NCI-H187 treated with DMSO at 0.1 percent for 48 hours (cell line): ENCODE measurements around the gene MRTFA.
"Not testable (repeated sequence)": the region's sequence is repeated elsewhere in the genome, so short reads cannot be mapped to it uniquely, and the experiment has no call there.

Experiments used
- DNase-seq: peaks from one replicate; lab custom pipeline; 2025; lab: John Stamatoyannopoulos, UW

MRTFA gene

GRCh38 chr22:40521046-40521445 lies 115.5 kb downstream of the MRTFA start:
- no peak for DNase-seq

GRCh38 chr22:40520562-40520961 lies 116.0 kb downstream of the MRTFA start:
- no peak for DNase-seq

- no peak for DNase-seq
These were observed 116.6 kb downstream of the MRTFA start for GRCh38 chr22:40519948-40520331.

- DNase-seq = no peak
These were observed 117.1 kb downstream of the MRTFA start for GRCh38 chr22:40519284-40519947.

GRCh38 chr22:40518840-40519239 lies 117.7 kb downstream of the MRTFA start:
- DNase-seq = no peak

- DNase-seq = no peak
These were observed 118.9 kb downstream of the MRTFA start for GRCh38 chr22:40517631-40518030.

GRCh38 chr22:40516416-40516815 lies 120.1 kb downstream of the MRTFA start:
- DNase-seq = no peak

- DNase-seq = no peak
These were observed 123.9 kb downstream of the MRTFA start for GRCh38 chr22:40512426-40513136.

GRCh38 chr22:40511604-40512003 lies 124.9 kb downstream of the MRTFA start:
- DNase-seq = no peak

- no peak for DNase-seq
These were observed 125.7 kb downstream of the MRTFA start for GRCh38 chr22:40510631-40511364.

GRCh38 chr22:40509401-40510134 lies 127.0 kb downstream of the MRTFA start:
- DNase-seq = no peak

GRCh38 chr22:40508046-40508445 lies 128.5 kb downstream of the MRTFA start:
- not testable (repeated sequence) for DNase-seq

- DNase-seq = no peak
These were observed 129.0 kb downstream of the MRTFA start for GRCh38 chr22:40507491-40507890.

GRCh38 chr22:40506762-40507161 lies 129.8 kb downstream of the MRTFA start:
- DNase-seq = no peak

GRCh38 chr22:40504285-40505249 lies 132.0 kb downstream of the MRTFA start:
- no peak for DNase-seq

GRCh38 chr22:40502919-40503318 lies 133.6 kb downstream of the MRTFA start:
- DNase-seq = no peak

- DNase-seq = not testable (repeated sequence)
These were observed 136.1 kb downstream of the MRTFA start for GRCh38 chr22:40500465-40500786.

- DNase-seq = no peak
These were observed 137.3 kb downstream of the MRTFA start for GRCh38 chr22:40499209-40499623.

GRCh38 chr22:40498420-40499208 lies 137.9 kb downstream of the MRTFA start:
- no peak for DNase-seq

- DNase-seq = no peak
These were observed 143.1 kb downstream of the MRTFA start for GRCh38 chr22:40493441-40493840.
